ENCODE results near the gene C1RL.
"Not testable (repeated sequence)": the region's sequence is repeated elsewhere in the genome, so short reads cannot be mapped to it uniquely, and the experiment has no call there.

Gene C1RL

GRCh38 chr12:7113389-7113871 is 4.4 kb upstream of the C1RL start:
- peak; percentile 72 for DNase-seq (ENCODE audit: low spot score)

- no peak for DNase-seq (ENCODE audit: low spot score)
These were observed 3.0 kb upstream of the C1RL start for GRCh38 chr12:7112041-7112440.

GRCh38 chr12:7110661-7111060 is 1.6 kb upstream of the C1RL start:
- no peak for DNase-seq (ENCODE audit: low spot score)

- DNase-seq (ENCODE audit: low spot score): no peak
These were observed 532 bp upstream of the C1RL start for GRCh38 chr12:7109572-7109920.

GRCh38 chr12:7108003-7108795 is 815 bp downstream of the C1RL start:
- DNase-seq (ENCODE audit: low spot score): peak; percentile 76

GRCh38 chr12:7107636-7108002 is 1.4 kb downstream of the C1RL start:
- DNase-seq (ENCODE audit: low spot score): no peak

GRCh38 chr12:7107181-7107580 is 1.8 kb downstream of the C1RL start:
- DNase-seq (ENCODE audit: low spot score): not testable (repeated sequence)

GRCh38 chr12:7106082-7106481 is 2.9 kb downstream of the C1RL start:
- no peak for DNase-seq (ENCODE audit: low spot score)

- DNase-seq (ENCODE audit: low spot score): no peak
These were observed 5.0 kb downstream of the C1RL start for GRCh38 chr12:7103837-7104584.

- no peak for DNase-seq (ENCODE audit: low spot score)
These were observed 6.4 kb downstream of the C1RL start for GRCh38 chr12:7102582-7102981.

GRCh38 chr12:7101694-7102131 is 7.3 kb downstream of the C1RL start:
- no peak for DNase-seq (ENCODE audit: low spot score)

GRCh38 chr12:7101047-7101693 is 7.8 kb downstream of the C1RL start:
- DNase-seq (ENCODE audit: low spot score): no peak

- DNase-seq (ENCODE audit: low spot score): no peak
These were observed 8.8 kb downstream of the C1RL start for GRCh38 chr12:7100239-7100638.

- DNase-seq (ENCODE audit: low spot score): no peak
These were observed 9.6 kb downstream of the C1RL start for GRCh38 chr12:7099290-7099996.

- DNase-seq (ENCODE audit: low spot score): no peak
These were observed 12.0 kb downstream of the C1RL start for GRCh38 chr12:7096979-7097378.

- DNase-seq (ENCODE audit: low spot score): no peak
These were observed 12.7 kb downstream of the C1RL start for GRCh38 chr12:7096006-7096932.

GRCh38 chr12:7093892-7094291 is 15.1 kb downstream of the C1RL start:
- DNase-seq (ENCODE audit: low spot score): no peak

- DNase-seq (ENCODE audit: low spot score): no peak
These were observed 15.5 kb downstream of the C1RL start for GRCh38 chr12:7093486-7093885.

GRCh38 chr12:7092986-7093460 is 16.0 kb downstream of the C1RL start:
- DNase-seq (ENCODE audit: low spot score): no peak

GRCh38 chr12:7092229-7092985 is 16.6 kb downstream of the C1RL start, which contains the start of gene C1R:
C1R (minus strand) TSS chr12:7092445; CDS start chr12:7092388, 57 bp downstream.
- peak; percentile 73 for DNase-seq (ENCODE audit: low spot score)

Measured in CD4-positive, alpha-beta T cell treated with Interleukin-2 at 100 ng/mL for 4 hours (primary cell).